ENCODE results near the gene IFT57.

The IFT57 gene

GRCh38 chr3:108171106-108171505, 51.1 kb downstream of the IFT57 start:
- Histone ChIP-seq H3K4me2 (ENCODE audit: low read depth, low read length, poor library complexity, severe bottlenecking) (no peak overlapping the region), H4K20me1 (ENCODE audit: low read depth, low read length) (no peaks in the 10 kb centered on the region), H3K36me3 (ENCODE audit: low read length) (no peaks in the 10 kb centered on the region), H3F3A (ENCODE audit: insufficient read depth) (no peaks in the 10 kb centered on the region), H3K27ac (ENCODE audit: low read depth, low read length) (no peak overlapping the region), H3K4me3 (ENCODE audit: insufficient read depth, low read length, poor library complexity, severe bottlenecking) (no peak overlapping the region), H3K9ac (ENCODE audit: low read length) (no peak overlapping the region), H3K9me2 (replicated peaks; ENCODE audit: insufficient read depth, low read length) (no peaks in the 10 kb centered on the region), H2AFZ (ENCODE audit: low read depth, low read length, severe bottlenecking) (no peak overlapping the region), H3K9me3 (ENCODE audit: insufficient read depth, low read length) (no peaks in the 10 kb centered on the region), H3K27me3 (ENCODE audit: low read length) (no peaks in the 10 kb centered on the region), H3K79me2 (ENCODE audit: insufficient read depth, low read length) (no peaks in the 10 kb centered on the region)
- no peak for TF ChIP-seq EZH2phosphoT487 (conservative IDR thresholded peaks at IDR 0.05; ENCODE audit: low read length)
- no peak for TF ChIP-seq CTCF (IDR thresholded peaks at IDR 0.05; ENCODE audit: insufficient read depth, low read length, poor library complexity, severe bottlenecking)

GRCh38 chr3:108164391-108164790, 57.8 kb downstream of the IFT57 start:
- no peak overlapping the region for H3K4me2 ChIP-seq (ENCODE audit: low read depth, low read length, poor library complexity, severe bottlenecking)
- H3K79me2 ChIP-seq (ENCODE audit: insufficient read depth, low read length), result no peaks in the 10 kb centered on the region
- no peaks in the 10 kb centered on the region for H4K20me1 ChIP-seq (ENCODE audit: low read depth, low read length)
- no peaks in the 10 kb centered on the region for H3K9me3 ChIP-seq (ENCODE audit: insufficient read depth, low read length)
- H3K27ac ChIP-seq (ENCODE audit: low read depth, low read length), result no peak overlapping the region
- no peak overlapping the region for H2AFZ ChIP-seq (ENCODE audit: low read depth, low read length, severe bottlenecking)
- TF ChIP-seq CTCF (IDR thresholded peaks at IDR 0.05; ENCODE audit: insufficient read depth, low read length, poor library complexity, severe bottlenecking) (no peak), EZH2phosphoT487 (conservative IDR thresholded peaks at IDR 0.05; ENCODE audit: low read length) (no peak)
- no peak overlapping the region for H3K4me3 ChIP-seq (ENCODE audit: insufficient read depth, low read length, poor library complexity, severe bottlenecking)
- H3K36me3 ChIP-seq (ENCODE audit: low read length), result no peaks in the 10 kb centered on the region
- H3K27me3 ChIP-seq (ENCODE audit: low read length), result no peaks in the 10 kb centered on the region
- no peak overlapping the region for H3K9ac ChIP-seq (ENCODE audit: low read length)
- no peaks in the 10 kb centered on the region for H3K9me2 ChIP-seq (replicated peaks; ENCODE audit: insufficient read depth, low read length)
- no peaks in the 10 kb centered on the region for H3F3A ChIP-seq (ENCODE audit: insufficient read depth)

- H3K36me3 ChIP-seq (ENCODE audit: low read length), result no peaks in the 10 kb centered on the region
- no peak overlapping the region for H3K4me3 ChIP-seq (ENCODE audit: insufficient read depth, low read length, poor library complexity, severe bottlenecking)
- H3K9me3 ChIP-seq (ENCODE audit: insufficient read depth, low read length), result no peaks in the 10 kb centered on the region
- H3K4me2 ChIP-seq (ENCODE audit: low read depth, low read length, poor library complexity, severe bottlenecking), result no peak overlapping the region
- no peaks in the 10 kb centered on the region for H3K79me2 ChIP-seq (ENCODE audit: insufficient read depth, low read length)
- H3K9me2 ChIP-seq (replicated peaks; ENCODE audit: insufficient read depth, low read length), result no peaks in the 10 kb centered on the region
- no peak overlapping the region for H3K27ac ChIP-seq (ENCODE audit: low read depth, low read length)
- no peak overlapping the region for H3K9ac ChIP-seq (ENCODE audit: low read length)
- H4K20me1 ChIP-seq (ENCODE audit: low read depth, low read length), result no peaks in the 10 kb centered on the region
- TF ChIP-seq CTCF (IDR thresholded peaks at IDR 0.05; ENCODE audit: insufficient read depth, low read length, poor library complexity, severe bottlenecking) (no peak), EZH2phosphoT487 (conservative IDR thresholded peaks at IDR 0.05; ENCODE audit: low read length) (no peak)
- no peak overlapping the region for H2AFZ ChIP-seq (ENCODE audit: low read depth, low read length, severe bottlenecking)
- no peaks in the 10 kb centered on the region for H3F3A ChIP-seq (ENCODE audit: insufficient read depth)
- H3K27me3 ChIP-seq (ENCODE audit: low read length), result no peaks in the 10 kb centered on the region
Measured at GRCh38 chr3:108159865-108160264, 62.4 kb downstream of the IFT57 start.

Data from SU-DHL-6 (cell line).